GM12878 (cell line): ENCODE measurements around the gene KIRREL3. TPM values are rescaled to one million over a fixed set of nuclear protein-coding genes. Genes with fewer than 3 reads are reported as not detected.

Source experiments
- ATAC-seq: fragments of 200-7000 bp; cut with Tn5 transposase; 3 replicates; pipeline ENCODE4 v1.9.1; 2020; ENCODE audit warnings: mild to moderate bottlenecking, moderate library complexity
- BruUV-seq: library from RNA; stranded (reverse); fragments of 400-500 nt; replicated peaks from 2 replicates; lab custom pipeline; 2021; lab: Mats Ljungman, UMichigan
- CTCF ChIA-PET: fragments of 300-600 bp; sonication (Branson Sonifier 250); formaldehyde crosslinking; extraction: SDS; loops from one replicate; lab custom pipeline; 2021; ENCODE audit warnings: inconsistent platforms; lab: Yijun Ruan, JAX
- POLR2A ChIA-PET: fragments of 350-600 bp; formaldehyde crosslinking; extraction: SDS; loops from one replicate; lab custom pipeline; 2021; ENCODE audit warnings: inconsistent platforms; lab: Charles Lee
- RAD21 ChIA-PET: fragments of 300-600 bp; sonication (Branson Sonifier 250); formaldehyde crosslinking; loops from one replicate; lab custom pipeline; 2023; ENCODE audit warnings: antibody characterized with exemption; ENCODE audit not compliant: unreplicated experiment; lab: Charles Lee
- SMC1A ChIA-PET: fragments of 300-600 bp; sonication (Branson Sonifier 250); formaldehyde crosslinking; loops from one replicate; lab custom pipeline; 2023; ENCODE audit not compliant: unreplicated experiment, uncharacterized antibody; lab: Charles Lee
- DNase-seq: peaks from one replicate; pipeline ENCODE4 v3.0.0-alpha.2; 2011; ENCODE audit warnings: low read depth, low spot score
- FAIRE-seq: peaks from 3 replicates; lab custom pipeline; 2011; peaks lifted over from hg19 to GRCh38; lab: Jason Lieb, UNC
- H2AFZ ChIP-seq: 2 replicates; pipeline ENCODE4 v1.6.0; 2011; ENCODE audit warnings: low read depth, low read length, control low read depth; ENCODE audit not compliant: control insufficient read depth
- H3K27ac ChIP-seq: 2 replicates; pipeline ENCODE4 v1.5.1; 2011; ENCODE audit warnings: control low read depth; ENCODE audit not compliant: control insufficient read depth, insufficient read depth
- H3K27me3 ChIP-seq, 2 experiments: replicated peaks in 1 of 2; 2 replicates each; pipeline versions ENCODE4 v1.6.0 to v1.6.1; 2011; ENCODE audit warnings: low read length in 1 of 2; ENCODE audit not compliant: control insufficient read depth in 2 of 2, insufficient read depth in 2 of 2
- H3K36me3 ChIP-seq, 2 experiments: 2 replicates each; pipeline ENCODE4 v1.5.1; 2011; ENCODE audit warnings: low read length in 1 of 2; ENCODE audit not compliant: control insufficient read depth in 2 of 2, insufficient read depth in 2 of 2
- H3K4me1 ChIP-seq: 2 replicates; pipeline ENCODE4 v1.6.1; 2011; ENCODE audit warnings: mild to moderate bottlenecking, low read length, moderate library complexity, mixed read lengths; ENCODE audit not compliant: control insufficient read depth, insufficient read depth
- H3K4me2 ChIP-seq: 2 replicates; pipeline ENCODE4 v1.6.0; 2011; ENCODE audit warnings: control low read depth; ENCODE audit not compliant: control insufficient read depth, insufficient read depth
- H3K4me3 ChIP-seq: fragments of 200-600 bp; sonication (generic); 2 replicates; pipeline ENCODE4 v1.5.1; 2016
- H3K79me2 ChIP-seq: 2 replicates; pipeline ENCODE4 v1.6.0; 2011; ENCODE audit warnings: low read length; ENCODE audit not compliant: control insufficient read depth, insufficient read depth
- H3K9ac ChIP-seq: 2 replicates; pipeline ENCODE4 v1.8.0; 2011; ENCODE audit warnings: low read length, control low read depth, mixed read lengths; ENCODE audit not compliant: control insufficient read depth, insufficient read depth
- H3K9me3 ChIP-seq: replicated peaks from 3 replicates; pipeline ENCODE4 v1.5.1; 2011; ENCODE audit warnings: mild to moderate bottlenecking, low read length; ENCODE audit not compliant: control insufficient read depth, insufficient read depth
- H4K20me1 ChIP-seq: 2 replicates; pipeline ENCODE4 v1.6.0; 2011; ENCODE audit not compliant: control insufficient read depth, insufficient read depth
- CTCF ChIP-seq, 3 experiments: IDR thresholded peaks in 2 of 3; conservative IDR thresholded peaks in 1 of 3; 2 replicates each; pipeline ENCODE4 v1.5.1; 2011; ENCODE audit warnings: low read depth in 3 of 3, low read length in 3 of 3, mild to moderate bottlenecking in 3 of 3, control low read depth in 2 of 3, moderate library complexity in 2 of 3, inconsistent platforms in 1 of 3, mixed read lengths in 1 of 3; ENCODE audit not compliant: control insufficient read depth in 2 of 3, insufficient read depth in 1 of 3; ENCODE audit errors: extremely low read depth in 1 of 3
- MEF2B ChIP-seq: fragments of 450-650 bp; IDR thresholded peaks from 2 replicates; pipeline ENCODE4 v1.6.1; 2018; ENCODE audit warnings: mild to moderate bottlenecking, moderate library complexity; ENCODE audit not compliant: partially characterized antibody, poor library complexity, severe bottlenecking
- WRNIP1 ChIP-seq: IDR thresholded peaks from 2 replicates; pipeline ENCODE4 v1.6.1; 2011; ENCODE audit warnings: low read depth, low read length, improper control_type of control experiment, borderline replicate concordance
- ZNF207 ChIP-seq: fragments of 450-650 bp; IDR thresholded peaks from 2 replicates; pipeline ENCODE4 v1.6.1; 2014; ENCODE audit warnings: antibody characterized with exemption, mild to moderate bottlenecking, borderline replicate concordance
- WGBS: methylation state at CpG from one replicate; pipeline ENCODE4 v1.1.6; 2016; ENCODE audit warnings: low lambda C conversion rate; ENCODE audit not compliant: insufficient replicate concordance, insufficient coverage; ENCODE audit errors: missing lambda C conversion rate; 5-methylcytosine and 5-hydroxymethylcytosine counted together
- in situ Hi-C: fragments of 300-500 bp; cut with MboI; formaldehyde crosslinking; loops from 9 replicates; pipeline ENCODE4 v1.14.3; 2018; ENCODE audit warnings: mixed read lengths
- intact Hi-C: fragments of 100-400 bp; cut with micrococcal nuclease; formaldehyde crosslinking; loops from one replicate; pipeline ENCODE4 v1.14.2; 2022; ENCODE audit not compliant: unreplicated experiment
- polyA plus RNA-seq, 11 experiments: library from polyadenylated mRNA; depleted of rRNA in 4 of 11; unstranded in 6 of 11; stranded (reverse) in 5 of 11; fragments of >200 nt; fragmentation: Nextera tagmentation in 4 of 11; fragmentation: Illumina TruSeq in 1 of 11; extraction: Ambion mirVana in 4 of 11; extraction: Trizol in 1 of 11; gene quantifications; 1 replicate in 1 of 11; 2 replicates in 10 of 11; pipeline versions ENCODE4 v1.2.1 to v1.2.3, GENCODE V29; 2011 to 2016; ENCODE audit warnings: inconsistent platforms in 2 of 11, missing spikeins in 2 of 11, low read depth in 1 of 11
- total RNA-seq, 4 experiments: library from RNA; depleted of rRNA in 3 of 4; stranded (reverse); fragments of >200 nt in 3 of 4; fragmentation: Illumina TruSeq in 1 of 4; extraction: Trizol in 1 of 4; gene quantifications; 2 replicates each; pipeline versions ENCODE4 v1.2.1 to v1.2.3, GENCODE V29; 2013 to 2021

KIRREL3 gene
- total and polyA plus RNA-seq, 10 of the 15 experiments (the other 5 are each of a cell fraction or from before 2014, with no cell fraction given): under 0.01 TPM; not detected in 9

GRCh38 chr11:126573325-126573978 lies 427.1 kb downstream of the KIRREL3 start:
- TF ChIP-seq ZNF207: no peak
- TF ChIP-seq CTCF (IDR thresholded peaks at IDR 0.05 in 2 of 3, conservative IDR thresholded peaks at IDR 0.05 in 1 of 3; ENCODE audit: control insufficient read depth in 2 of 3, extremely low read depth in 1 of 3, insufficient read depth in 1 of 3, low read depth in 3 of 3, low read length in 3 of 3): peak in 2 of 3 experiments; percentile 9 to 22; a peak in 1 of 6 replicates
- TF ChIP-seq WRNIP1: no peak
- RAD21 ChIA-PET: no interaction called here
- POLR2A ChIA-PET: no interaction called here
- Histone ChIP-seq H2AFZ (no peak overlapping the region), H3K9me3 (no peaks in the 10 kb centered on the region), H3K4me2 (no peak overlapping the region), H3K27me3 (peaks cover 0 to 9% of the 10 kb centered on the region in 2 experiments; a peak in 2 of 4 replicates), H3K4me3 (no peak overlapping the region), H3K79me2 (no peaks in the 10 kb centered on the region), H3K27ac (no peak overlapping the region), H4K20me1 (no peaks in the 10 kb centered on the region), H3K36me3 (no peaks in the 10 kb centered on the region), H3K9ac (no peak overlapping the region), H3K4me1 (no peaks in the 10 kb centered on the region)
- CTCF ChIA-PET: interaction anchor here (0.6 to 1.0 kb wide), 2 partner anchors 77 to 107 kb away, joined by 3 read pairs; no protein-coding TSS in a partner anchor
- FAIRE-seq: no peak
- SMC1A ChIA-PET: no interaction called here
- no peak for DNase-seq
- intact Hi-C loops (no loop called here), in situ Hi-C loops (no loop called here)
- 21% methylated on average over 11 of the region's 11 CpGs for WGBS
- no TSS peak for BruUV-seq
- no peak for ATAC-seq

GRCh38 chr11:126570489-126570888 lies 430.1 kb downstream of the KIRREL3 start:
- in situ Hi-C loops: no loop called here
- H3K36me3 ChIP-seq: no peaks in the 10 kb centered on the region
- H3K79me2 ChIP-seq: no peaks in the 10 kb centered on the region
- no peak overlapping the region for H3K4me2 ChIP-seq
- TF ChIP-seq MEF2B (no peak), CTCF (IDR thresholded peaks at IDR 0.05 in 2 of 3, conservative IDR thresholded peaks at IDR 0.05 in 1 of 3; ENCODE audit: control insufficient read depth in 2 of 3, extremely low read depth in 1 of 3, insufficient read depth in 1 of 3, low read depth in 3 of 3, low read length in 3 of 3) (0 out of 6 replicates have a peak, but pooled peaks of 1 of the 3 experiments have one; percentile 5)
- no peak for ATAC-seq
- H3K4me3 ChIP-seq: no peak overlapping the region
- SMC1A ChIA-PET: interaction anchor here (1.1 kb wide), 1 partner anchor 260 kb away, joined by 3 read pairs; no protein-coding TSS in a partner anchor
- no peak overlapping the region for H3K27ac ChIP-seq
- H3K4me1 ChIP-seq: no peaks in the 10 kb centered on the region
- CTCF ChIA-PET: no interaction called here
- H4K20me1 ChIP-seq: no peaks in the 10 kb centered on the region
- no TSS peak for BruUV-seq
- H3K27me3 ChIP-seq: peaks cover 0 to 10% of the 10 kb centered on the region in 2 experiments; a peak in 2 of 4 replicates
- no peak overlapping the region for H3K9ac ChIP-seq
- RAD21 ChIA-PET: no interaction called here
- no peak for DNase-seq
- no peak overlapping the region for H2AFZ ChIP-seq
- no peak for FAIRE-seq
- intact Hi-C loops: no loop called here
- POLR2A ChIA-PET: no interaction called here
- 5% methylated on average over 5 of the region's 5 CpGs for WGBS
- no peaks in the 10 kb centered on the region for H3K9me3 ChIP-seq
